HEK293 (cell line): ENCODE results near the gene MAPT.

Source experiments
- CTCF ChIP-seq: fragments of 450-650 bp; formaldehyde crosslinking; IDR thresholded peaks from 2 replicates; pipeline ENCODE4 v1.5.1; 2016; ENCODE audit warnings: missing biosample characterization, missing genetic modification characterization
- SP2 ChIP-seq: fragments of 450-650 bp; formaldehyde crosslinking; IDR thresholded peaks from 2 replicates; pipeline ENCODE4 v1.5.1; 2016; ENCODE audit warnings: missing biosample characterization, missing genetic modification characterization
- ZBTB1 ChIP-seq: fragments of 450-650 bp; formaldehyde crosslinking; IDR thresholded peaks from 2 replicates; pipeline ENCODE4 v1.5.1; 2016; ENCODE audit warnings: missing biosample characterization, missing genetic modification characterization
- ZBTB20 ChIP-seq: fragments of 450-650 bp; formaldehyde crosslinking; IDR thresholded peaks from 2 replicates; pipeline ENCODE4 v1.5.1; 2016; ENCODE audit warnings: missing biosample characterization, missing genetic modification characterization
- ZFHX2 ChIP-seq: fragments of 450-650 bp; formaldehyde crosslinking; conservative IDR thresholded peaks from 2 replicates; pipeline ENCODE4 v1.5.1; 2016; ENCODE audit warnings: missing biosample characterization, missing genetic modification characterization
- ZNF221 ChIP-seq: fragments of 450-650 bp; formaldehyde crosslinking; IDR thresholded peaks from 2 replicates; pipeline ENCODE4 v1.5.1; 2017; ENCODE audit warnings: missing biosample characterization, missing genetic modification characterization, borderline replicate concordance
- ZNF596 ChIP-seq: fragments of 450-650 bp; IDR thresholded peaks from 2 replicates; pipeline ENCODE4 v1.5.0; 2018; ENCODE audit warnings: missing biosample characterization, mild to moderate bottlenecking, missing genetic modification characterization, moderate library complexity
- ZNF621 ChIP-seq: fragments of 450-650 bp; formaldehyde crosslinking; IDR thresholded peaks from 2 replicates; pipeline ENCODE4 v1.5.1; 2017; ENCODE audit warnings: missing biosample characterization, missing genetic modification characterization

GRCh38 chr17:45868276-45868675 lies 26.1 kb upstream of the MAPT start:
- no peak for TF ChIP-seq ZFHX2 (tag by site-specific recombination)
- TF ChIP-seq CTCF (tag by site-specific recombination): no peak
- TF ChIP-seq SP2 (tag by site-specific recombination): no peak
- TF ChIP-seq ZNF596 (tag by site-specific recombination): no peak
- TF ChIP-seq ZNF221 (tag by site-specific recombination): no peak
- no peak for TF ChIP-seq ZBTB1 (tag by site-specific recombination)
- TF ChIP-seq ZNF621 (tag by site-specific recombination): no peak
- TF ChIP-seq ZBTB20 (tag by site-specific recombination): no peak
